Stimulated activated CD4-positive, alpha-beta T cell treated with anti-CD3 and anti-CD28 coated beads, Interleukin-1b, Interleukin-23, amount 100 ng/mL, for 1 hour (primary cell): ENCODE results near the gene IFT20.
A peak's percentile ranks its signal among the peaks of the same experiment; 100 is the strongest.
"Not testable (repeated sequence)": the region's sequence is repeated elsewhere in the genome, so short reads cannot be mapped to it uniquely, and the experiment has no call there.

ENCODE experiments used
- DNase-seq, 2 donors: peaks; one replicate each; pipeline ENCODE4 v3.0.0-alpha.2; 2020; ENCODE audit warnings: low read depth in 2 of 2

The IFT20 gene

DNA sequence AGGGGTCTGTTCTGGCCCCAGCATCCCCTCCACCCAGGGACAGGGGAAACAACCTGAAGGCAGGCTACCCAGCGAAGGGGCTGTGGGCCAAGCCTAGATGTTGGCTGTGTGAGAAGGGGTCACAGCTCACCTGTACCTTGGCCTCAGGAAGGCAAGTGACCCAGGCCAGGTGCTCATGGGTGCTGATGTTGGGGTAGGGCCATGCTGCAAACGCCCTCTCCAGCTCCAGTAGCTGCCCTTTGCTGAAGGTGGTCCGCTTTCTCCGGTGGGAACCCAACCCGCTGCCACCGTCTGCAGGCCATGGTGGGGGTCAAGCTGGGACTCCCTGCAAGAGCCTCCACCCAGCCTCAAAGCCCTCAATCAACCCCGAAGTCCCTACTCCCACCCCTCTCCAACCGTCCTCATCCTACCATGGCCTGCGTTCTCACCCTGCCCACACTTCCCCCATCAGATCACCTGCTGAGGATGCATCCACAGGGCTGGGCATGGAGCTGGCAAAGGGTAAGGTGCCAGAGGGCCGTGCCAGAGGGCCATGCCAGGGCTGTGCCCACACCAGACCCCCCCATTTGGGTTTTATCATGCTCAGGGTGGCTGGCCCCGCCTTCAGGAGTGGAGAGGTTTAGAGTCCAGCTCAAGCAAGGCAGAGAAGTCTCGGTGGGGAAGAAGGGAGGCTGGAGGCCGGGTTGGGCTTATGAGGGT is 29.5 kb upstream of the IFT20 start, which contains the start of gene SEBOX:
TSS of gene SEBOX (minus strand) at position 535 of the 699 bp plus-strand sequence. CDS start at position 487, 48 bp downstream.
- DNase-seq: no peak

DNA sequence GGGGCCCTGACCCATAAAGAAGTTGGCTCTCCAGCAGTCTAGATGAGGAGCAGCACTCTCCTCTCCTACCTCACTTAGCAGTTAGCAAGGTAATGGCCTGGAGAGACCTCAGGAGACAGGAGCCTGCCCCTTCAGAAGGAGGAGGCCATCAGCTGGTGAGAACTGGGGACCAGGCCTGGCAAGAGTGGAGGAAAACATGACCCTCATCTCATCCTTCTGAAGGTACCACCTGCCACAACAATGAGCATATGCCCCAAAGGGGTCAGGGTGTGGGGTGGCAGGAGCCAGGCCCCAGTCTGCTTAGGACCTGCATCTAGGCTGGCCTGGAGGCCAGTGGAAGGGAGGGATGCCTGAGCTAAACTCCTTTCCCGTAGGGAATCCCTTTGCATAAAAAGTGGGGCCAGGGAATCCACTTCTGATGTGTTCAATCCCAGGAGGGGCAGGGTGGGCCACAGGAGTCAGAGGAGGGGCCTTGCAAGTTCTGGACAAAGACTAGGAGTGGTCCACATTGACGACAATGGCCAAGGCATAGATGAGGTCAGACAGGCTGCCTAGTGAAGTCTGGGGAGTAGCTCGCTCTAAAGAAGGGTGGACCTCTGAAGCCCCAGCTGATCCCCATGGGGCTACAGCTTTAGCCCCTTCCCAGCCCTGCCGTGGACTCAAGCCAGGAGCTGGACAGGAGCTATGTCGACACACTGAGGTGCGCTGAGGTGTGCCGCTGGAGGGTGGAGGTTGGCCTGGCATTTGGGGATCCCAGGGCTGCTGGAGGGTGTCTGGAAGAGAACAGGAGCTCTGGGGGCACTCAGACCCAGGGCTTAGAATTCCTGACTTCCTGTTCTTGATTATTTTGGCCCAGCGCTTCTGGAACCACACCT is 28.7 kb upstream of the IFT20 start:
- DNase-seq: no peak

- no peak for DNase-seq
Observed at GRCh38 chr17:28363186-28363585, 27.9 kb upstream of the IFT20 start.

DNA sequence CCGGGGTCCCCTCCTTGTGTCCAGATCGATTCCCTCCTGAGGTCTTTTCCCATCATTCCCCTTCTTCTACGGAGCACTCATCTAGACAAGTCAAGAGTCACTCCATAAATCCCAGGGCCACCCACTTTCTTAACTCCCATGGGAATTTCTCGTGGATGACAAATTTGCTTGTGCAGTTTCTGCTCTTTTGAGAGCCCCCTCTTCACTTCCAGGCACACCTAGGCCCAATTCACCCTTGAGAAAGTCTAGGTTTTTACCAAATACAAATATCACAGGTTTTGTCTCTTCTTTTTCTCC is 22.6 kb upstream of the IFT20 start:
- DNase-seq: no peak

- DNase-seq: peak; percentile 87 to 89
Observed at GRCh38 chr17:28357061-28357900, 22.0 kb upstream of the IFT20 start, which contains the start of gene POLDIP2. Gene POLDIP2, minus strand, starts transcription at chr17:28357527. Its CDS starts 79 bp downstream, at chr17:28357448.

- no peak for DNase-seq
Observed at GRCh38 chr17:28350271-28350670, 15.0 kb upstream of the IFT20 start.

DNA sequence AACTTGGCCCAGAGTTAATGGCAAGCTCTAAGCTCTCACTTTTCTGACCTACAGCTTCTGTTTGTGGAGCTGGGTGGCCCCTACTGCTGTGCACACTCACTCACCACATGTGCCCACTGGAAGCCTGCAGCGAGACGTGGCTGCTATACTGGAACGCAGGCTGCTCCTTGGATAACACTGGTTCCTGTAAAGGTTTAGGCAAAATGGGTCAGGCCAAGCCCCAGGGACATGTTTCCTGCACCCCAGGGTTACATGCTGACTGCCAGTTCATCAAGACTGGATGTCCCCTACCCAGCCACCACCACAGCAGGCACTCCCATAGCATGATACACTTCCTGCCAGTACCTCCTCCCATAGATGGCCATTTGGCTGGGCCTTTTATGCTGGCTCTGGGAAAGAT is 13.7 kb upstream of the IFT20 start:
- no peak for DNase-seq

GRCh38 chr17:28347261-28347891 is 12.1 kb upstream of the IFT20 start:
- DNase-seq: no peak

DNA sequence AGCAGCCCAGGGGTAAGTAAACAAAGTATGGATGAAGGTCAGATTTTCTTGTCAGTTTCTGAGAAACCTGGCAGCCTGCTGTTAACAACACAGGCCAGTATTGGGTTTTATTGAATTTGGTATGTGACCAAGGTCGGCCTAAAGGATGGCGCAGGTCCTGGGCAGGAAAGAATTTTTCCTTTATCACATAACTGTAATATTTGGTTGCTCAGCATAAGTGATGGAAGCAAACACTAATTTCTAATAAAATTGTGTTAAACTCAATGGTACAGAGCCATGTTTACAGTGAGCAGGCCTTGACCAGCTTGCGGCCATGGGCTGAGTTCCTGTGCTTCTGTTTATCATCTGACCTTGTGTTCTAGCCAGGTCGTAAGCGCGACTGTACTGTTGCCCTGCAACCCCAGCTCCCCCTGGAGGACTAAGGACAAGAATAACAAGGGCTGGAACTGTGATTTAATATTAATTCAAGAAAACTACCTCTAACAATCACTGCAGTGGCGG is 11.5 kb upstream of the IFT20 start:
- no peak for DNase-seq

DNA sequence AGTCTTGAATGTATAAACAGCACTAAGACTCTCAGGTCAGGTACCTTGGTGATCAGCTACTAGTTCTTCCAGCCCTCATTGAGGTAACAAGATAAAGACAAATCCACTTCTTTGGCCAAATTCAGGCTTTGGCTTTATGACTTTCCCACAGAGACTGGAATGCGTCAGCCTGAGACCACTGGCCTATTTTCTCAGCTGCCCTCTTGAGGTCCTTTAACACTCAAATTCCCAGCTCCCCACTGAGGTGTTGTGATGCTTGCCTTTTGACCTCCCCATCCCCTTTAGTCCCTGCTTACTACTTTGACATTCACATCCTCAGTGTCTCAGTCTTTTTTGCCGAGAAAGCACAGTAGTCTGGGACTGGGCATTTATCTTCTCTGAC is 10.9 kb upstream of the IFT20 start:
- DNase-seq: no peak

GRCh38 chr17:28345419-28346198 is 10.3 kb upstream of the IFT20 start:
- DNase-seq: no peak

DNA sequence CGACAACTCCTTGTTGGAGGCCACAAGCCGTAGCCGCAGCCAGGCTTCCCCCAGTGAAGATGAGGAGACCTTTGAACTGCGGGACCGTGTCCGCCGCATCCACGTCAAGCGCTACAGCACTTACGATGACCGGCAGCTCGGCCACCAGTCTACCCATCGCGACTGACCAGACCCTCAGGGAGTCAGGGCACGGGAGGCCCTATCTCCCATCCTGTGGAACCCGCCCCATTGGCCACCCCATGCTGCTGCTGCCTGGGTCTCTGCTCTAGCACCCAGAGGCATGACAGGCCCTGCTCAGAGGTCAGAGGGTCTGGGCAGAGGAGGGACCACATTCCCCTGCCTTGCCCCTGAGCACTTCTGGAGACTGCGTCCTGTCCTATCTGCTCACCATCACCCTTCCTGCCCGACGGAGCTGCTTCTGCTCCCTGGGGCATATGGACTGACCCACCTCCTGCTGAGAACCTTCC is 9.2 kb upstream of the IFT20 start:
- no peak for DNase-seq

DNA sequence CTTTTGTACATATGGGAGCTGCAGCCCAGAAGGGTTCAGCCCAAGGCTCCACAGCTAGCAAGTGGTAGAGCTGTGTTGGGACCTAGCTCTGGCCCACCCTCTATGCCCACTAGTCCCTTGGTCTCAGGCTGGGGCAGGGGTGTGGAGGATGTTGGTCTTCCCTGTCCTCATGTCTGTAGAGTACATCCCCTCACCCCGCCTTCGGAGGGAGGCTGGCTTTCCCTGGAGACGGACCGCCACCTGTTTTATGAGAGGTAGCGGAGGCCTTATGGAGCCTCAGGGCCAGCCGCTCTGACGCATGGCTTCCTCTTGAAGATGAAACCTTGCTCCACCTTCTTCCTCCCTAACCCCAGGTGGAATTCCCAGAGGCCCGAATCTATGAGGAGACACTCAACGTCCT is 8.7 kb upstream of the IFT20 start:
- DNase-seq: no peak

DNA sequence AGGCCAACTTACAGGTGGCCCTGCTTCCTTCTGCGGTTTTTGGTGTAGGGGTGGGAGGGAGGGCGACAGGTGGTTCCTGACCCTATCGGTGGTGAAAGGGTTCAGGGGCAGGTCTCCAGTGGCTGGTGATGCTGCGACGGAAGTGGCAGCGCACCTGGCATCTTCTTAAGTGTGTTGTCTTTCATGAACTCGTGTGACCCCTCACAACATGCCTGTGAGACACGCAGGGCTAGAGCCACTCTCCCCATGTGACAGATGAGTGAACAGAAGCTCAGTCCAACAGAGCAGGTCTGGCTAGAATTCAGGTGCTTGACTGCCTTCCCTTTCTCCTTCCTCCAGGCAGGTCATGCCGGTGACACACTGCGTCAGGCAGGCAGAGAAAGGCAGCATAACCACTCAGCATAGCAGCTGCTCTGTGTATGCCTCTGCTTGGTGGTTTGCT is 8.2 kb upstream of the IFT20 start:
- no peak for DNase-seq

DNA sequence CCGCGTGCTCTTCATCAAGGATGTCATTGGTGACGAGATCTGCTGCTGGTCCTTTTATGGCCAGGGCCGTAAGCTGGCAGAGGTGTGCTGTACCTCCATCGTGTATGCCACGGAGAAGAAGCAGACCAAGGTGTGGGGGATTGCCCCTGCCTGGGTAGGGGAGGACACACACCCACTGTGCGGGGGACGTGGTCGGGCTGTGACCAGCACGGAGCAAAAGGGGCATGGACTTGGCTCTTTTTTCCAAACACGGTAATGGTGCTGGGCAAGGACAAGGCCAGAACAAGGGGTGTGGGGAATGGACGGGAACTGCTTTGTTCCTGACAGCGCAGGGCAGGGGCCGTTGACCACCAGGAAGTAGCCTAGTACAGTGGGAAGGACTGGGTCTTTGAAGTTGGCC is 7.0 kb upstream of the IFT20 start:
- DNase-seq: no peak

DNA sequence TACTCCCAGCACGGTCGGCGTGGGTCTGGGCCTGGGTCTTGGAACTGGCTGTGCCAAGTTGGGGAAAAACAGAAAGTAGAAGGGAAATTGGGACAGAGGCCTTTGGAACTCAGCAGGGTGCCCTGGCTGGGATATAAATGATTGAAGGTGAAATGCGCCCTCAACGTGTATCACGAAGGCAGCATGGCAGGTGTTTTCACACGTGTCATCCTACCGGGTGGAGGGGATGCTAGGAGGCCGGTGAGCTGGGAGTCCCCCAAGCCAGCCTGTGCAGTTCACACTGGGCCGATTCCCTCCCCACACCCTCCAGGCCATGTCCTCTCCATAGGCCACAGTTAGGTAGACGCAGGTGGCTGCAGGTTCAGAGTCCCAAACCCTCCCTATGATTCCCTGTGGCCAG is 6.2 kb upstream of the IFT20 start:
- DNase-seq: no peak

GRCh38 chr17:28340374-28340773 is 5.1 kb upstream of the IFT20 start:
- DNase-seq: no peak

GRCh38 chr17:28339431-28339830 is 4.2 kb upstream of the IFT20 start:
- DNase-seq: no peak

DNA sequence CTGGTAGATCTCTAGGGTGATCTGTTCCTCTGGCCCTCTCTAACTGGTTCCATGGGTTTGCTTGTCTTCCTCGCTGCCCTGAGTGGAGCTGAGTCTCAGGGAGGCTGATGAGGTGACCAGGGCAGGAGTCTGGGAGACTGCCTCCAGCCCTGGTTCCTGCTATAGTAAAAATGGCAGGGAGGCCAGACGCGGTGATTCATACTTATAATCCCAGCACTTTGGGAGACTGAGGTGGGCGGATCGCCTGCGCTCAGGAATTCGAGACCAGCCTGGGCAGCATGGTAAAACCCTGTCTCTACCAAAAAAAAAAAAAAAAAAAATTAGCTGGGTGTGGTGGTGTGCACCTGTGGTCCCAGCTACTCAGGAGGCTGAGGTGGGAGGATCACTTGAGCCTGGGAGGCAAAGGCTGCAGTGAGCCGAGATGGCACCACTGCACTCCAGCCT is 3.5 kb upstream of the IFT20 start:
- not testable (repeated sequence) for DNase-seq

DNA sequence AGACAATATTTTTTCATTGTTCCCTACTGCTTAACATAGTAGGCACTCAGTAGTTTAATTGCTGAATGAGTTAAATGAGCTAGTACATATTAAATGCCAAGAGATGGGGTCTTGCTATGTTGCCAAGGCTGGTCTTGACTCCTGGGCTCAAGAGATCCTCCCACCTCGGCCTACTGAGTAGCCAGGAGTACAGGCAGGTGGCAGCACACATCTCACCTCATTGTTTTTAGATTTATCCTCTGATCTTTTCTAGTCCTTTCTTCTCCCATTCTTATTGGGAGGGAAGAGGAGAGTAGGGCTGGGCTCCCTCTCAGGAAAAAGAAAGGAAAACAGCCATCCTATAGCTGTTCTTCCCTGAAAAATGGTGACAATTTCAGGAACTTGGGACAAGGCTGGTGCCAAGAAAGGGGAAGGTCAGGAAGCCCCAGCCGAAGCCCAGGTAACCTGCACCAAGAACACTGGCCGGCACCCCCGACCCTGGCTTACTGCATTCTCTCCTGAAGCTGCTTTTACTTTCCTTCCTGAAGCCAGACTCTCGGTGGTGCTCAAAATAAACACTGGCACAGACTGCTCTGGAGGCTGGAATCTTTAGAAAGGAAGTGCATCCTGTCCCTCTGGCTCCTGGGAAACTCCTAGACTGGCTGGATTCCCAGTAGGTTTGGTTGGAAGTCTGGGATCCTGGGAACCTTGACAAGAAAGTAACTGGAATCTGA is 2.9 kb upstream of the IFT20 start:
- no peak for DNase-seq
